BLaER1 (cell line): ENCODE data around the gene IFNG.

Experiments
- H3K27ac ChIP-seq: shearing (Covaris generic); formaldehyde crosslinking; 2 replicates; pipeline ENCODE4 v1.8.1; 2022
- H3K27me3 ChIP-seq: shearing (Covaris generic); formaldehyde crosslinking; 2 replicates; pipeline ENCODE4 v1.8.1; 2022
- H3K36me3 ChIP-seq: shearing (Covaris generic); formaldehyde crosslinking; 2 replicates; pipeline ENCODE4 v1.8.1; 2022
- H3K4me1 ChIP-seq: shearing (Covaris generic); formaldehyde crosslinking; 2 replicates; pipeline ENCODE4 v1.8.1; 2022
- H3K4me2 ChIP-seq: shearing (Covaris generic); formaldehyde crosslinking; 2 replicates; pipeline ENCODE4 v1.8.1; 2022
- H3K4me3 ChIP-seq: shearing (Covaris generic); formaldehyde crosslinking; 2 replicates; pipeline ENCODE4 v1.8.1; 2022
- H3K9ac ChIP-seq: shearing (Covaris generic); formaldehyde crosslinking; 2 replicates; pipeline ENCODE4 v1.8.1; 2022
- H3K9me3 ChIP-seq: shearing (Covaris generic); formaldehyde crosslinking; 2 replicates; pipeline ENCODE4 v1.8.1; 2022
- H4K20me1 ChIP-seq: shearing (Covaris generic); formaldehyde crosslinking; 2 replicates; pipeline ENCODE4 v1.8.1; 2022
- Cebpa-rat ChIP-seq: shearing (Covaris generic); IDR thresholded peaks from 2 replicates; pipeline ENCODE4 v1.8.1; 2022

IFNG gene

GRCh38 chr12:68119250-68119649, 40.3 kb downstream of the IFNG start:
- Histone ChIP-seq H3K4me1 (peaks cover 38% of the 10 kb centered on the region), H3K36me3 (no peaks in the 10 kb centered on the region), H3K4me3 (no peak overlapping the region), H3K4me2 (no peak overlapping the region), H3K27me3 (no peaks in the 10 kb centered on the region), H4K20me1 (no peaks in the 10 kb centered on the region), H3K9ac (no peak overlapping the region), H3K27ac (no peak overlapping the region), H3K9me3 (peaks cover under 1% of the 10 kb centered on the region)
- no peak for TF ChIP-seq Cebpa-rat

DNA sequence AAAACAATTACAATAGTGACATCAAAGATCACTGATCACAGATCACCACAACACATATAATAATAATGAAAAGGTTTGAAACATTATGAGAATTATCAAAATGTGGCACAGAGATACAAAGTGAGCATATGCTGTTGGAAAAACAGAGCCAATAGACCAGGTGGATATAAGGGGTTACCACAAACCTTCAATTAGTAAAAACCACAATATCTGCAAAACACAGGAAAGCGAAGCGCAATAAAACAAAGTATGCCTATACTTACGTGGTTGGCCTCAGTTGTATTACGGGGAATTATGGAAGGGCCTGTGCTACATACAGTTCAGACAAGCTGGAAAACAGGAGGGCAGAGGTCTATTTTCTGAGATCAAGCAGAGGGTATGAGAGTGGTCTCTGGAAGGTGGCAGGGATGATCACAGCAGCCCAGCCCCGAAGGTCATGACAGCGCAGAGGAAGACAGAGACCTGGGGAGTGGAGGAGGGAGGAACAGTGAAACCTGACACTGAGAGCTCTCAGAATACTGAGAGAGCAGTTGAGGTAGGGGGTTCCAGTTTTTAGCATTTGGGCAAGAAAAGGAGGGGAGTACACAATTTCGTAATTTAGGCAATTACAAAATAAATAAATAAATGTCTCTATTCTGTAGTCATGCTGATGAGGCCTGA, 41.3 kb downstream of the IFNG start:
- H3K4me1 ChIP-seq: peaks cover 37% of the 10 kb centered on the region
- no peaks in the 10 kb centered on the region for H3K9me3 ChIP-seq
- H3K4me2 ChIP-seq: no peak overlapping the region
- no peak overlapping the region for H3K4me3 ChIP-seq
- H3K27ac ChIP-seq: no peak overlapping the region
- no peak for TF ChIP-seq Cebpa-rat
- H3K27me3 ChIP-seq: no peaks in the 10 kb centered on the region
- H3K36me3 ChIP-seq: no peaks in the 10 kb centered on the region
- no peak overlapping the region for H3K9ac ChIP-seq
- no peaks in the 10 kb centered on the region for H4K20me1 ChIP-seq

DNA sequence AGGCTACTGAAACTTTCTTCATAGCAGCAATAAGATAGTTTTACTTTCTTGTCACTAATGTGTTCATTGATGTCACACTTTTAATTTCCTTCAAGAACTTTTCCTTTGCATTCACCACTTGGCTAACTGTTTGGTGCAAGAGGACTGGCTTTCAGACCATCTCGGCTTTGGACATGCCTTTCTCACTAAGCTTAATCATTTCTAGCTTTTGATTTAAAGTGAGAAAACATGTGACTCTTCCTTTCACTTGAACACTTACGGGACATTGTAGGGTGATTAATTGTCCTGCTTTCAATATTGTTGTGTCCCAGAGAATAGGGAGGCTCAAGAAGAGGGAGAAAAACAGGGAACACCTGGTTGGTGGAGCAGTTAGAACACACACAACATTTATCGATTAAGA, 41.9 kb downstream of the IFNG start:
- H3K4me3 ChIP-seq: no peak overlapping the region
- H3K4me1 ChIP-seq: peaks cover 32% of the 10 kb centered on the region
- H3K36me3 ChIP-seq: no peaks in the 10 kb centered on the region
- H3K9me3 ChIP-seq: no peaks in the 10 kb centered on the region
- H3K27ac ChIP-seq: no peak overlapping the region
- TF ChIP-seq Cebpa-rat: no peak
- no peak overlapping the region for H3K9ac ChIP-seq
- no peaks in the 10 kb centered on the region for H3K27me3 ChIP-seq
- H3K4me2 ChIP-seq: no peak overlapping the region
- H4K20me1 ChIP-seq: no peaks in the 10 kb centered on the region

DNA sequence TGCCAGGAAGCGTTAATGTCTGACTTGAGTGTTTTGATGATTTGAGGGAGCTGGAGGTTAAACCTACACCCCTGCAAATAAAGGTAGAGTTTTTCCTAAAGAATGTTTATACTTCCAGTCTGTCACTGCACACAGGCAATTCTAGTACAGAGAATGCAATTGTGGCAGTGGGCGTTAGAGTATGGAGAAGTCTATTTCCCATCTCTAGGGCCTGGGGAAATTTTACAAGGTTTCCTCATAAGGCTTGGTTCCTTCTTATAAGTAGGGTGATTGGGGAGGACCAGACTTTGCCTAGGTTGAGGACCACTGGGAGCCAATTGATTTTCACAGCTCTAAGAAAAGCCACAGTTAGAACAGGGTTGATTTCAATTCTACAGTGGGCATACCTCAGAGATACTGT, 44.3 kb downstream of the IFNG start:
- no peak for TF ChIP-seq Cebpa-rat
- Histone ChIP-seq H3K9me3 (no peaks in the 10 kb centered on the region), H3K9ac (no peak overlapping the region), H3K36me3 (no peaks in the 10 kb centered on the region), H4K20me1 (no peaks in the 10 kb centered on the region), H3K4me2 (no peak overlapping the region), H3K27ac (no peak overlapping the region), H3K4me1 (peaks cover 8% of the 10 kb centered on the region), H3K27me3 (no peaks in the 10 kb centered on the region), H3K4me3 (no peak overlapping the region)

DNA sequence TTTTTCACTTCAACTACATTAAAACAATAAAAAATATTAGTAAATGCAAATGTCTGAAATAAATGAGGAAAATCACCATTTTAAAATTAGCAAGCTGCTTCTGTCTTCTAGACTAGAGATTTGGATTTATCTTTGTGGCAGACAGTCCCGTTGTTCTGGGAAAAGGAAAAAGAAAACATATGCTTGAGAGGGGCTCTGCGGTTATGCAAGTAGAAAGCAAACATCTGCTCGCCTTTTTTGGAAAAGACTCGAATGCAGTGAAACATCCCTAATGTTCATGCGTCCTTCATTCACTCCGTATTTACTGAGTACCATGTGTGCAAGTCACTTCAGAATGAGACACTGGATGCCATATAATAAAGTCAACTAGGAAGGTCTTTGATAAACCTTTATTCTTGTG, 44.9 kb downstream of the IFNG start:
- H3K27me3 ChIP-seq: no peaks in the 10 kb centered on the region
- H3K9ac ChIP-seq: no peak overlapping the region
- peaks cover 1% of the 10 kb centered on the region; the same call in 1 of the 2 replicates for H3K4me1 ChIP-seq
- no peak for TF ChIP-seq Cebpa-rat
- no peaks in the 10 kb centered on the region for H4K20me1 ChIP-seq
- H3K27ac ChIP-seq: no peak overlapping the region
- no peaks in the 10 kb centered on the region for H3K9me3 ChIP-seq
- H3K4me2 ChIP-seq: no peak overlapping the region
- H3K4me3 ChIP-seq: no peak overlapping the region
- H3K36me3 ChIP-seq: no peaks in the 10 kb centered on the region

DNA sequence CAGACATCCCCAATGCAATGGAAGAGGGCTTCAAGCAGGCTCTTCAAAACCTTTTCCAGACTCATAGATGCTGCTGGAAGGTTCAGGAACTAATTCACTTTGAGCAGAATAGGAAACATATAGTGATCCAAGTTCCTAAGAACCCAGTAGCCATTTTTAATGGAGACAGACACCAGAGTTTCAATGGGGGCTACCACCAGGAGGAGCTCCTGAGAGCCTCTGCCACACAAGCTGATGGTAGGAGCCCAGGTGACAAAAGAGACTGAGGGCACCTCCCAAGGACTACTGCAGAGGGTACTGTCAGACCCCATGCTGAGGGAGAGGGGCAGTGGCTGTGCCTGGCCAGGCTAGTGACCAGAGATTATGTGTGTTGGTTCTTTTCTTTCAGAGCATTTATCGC, 45.9 kb downstream of the IFNG start:
- H3K27ac ChIP-seq: no peak overlapping the region
- no peak overlapping the region for H3K9ac ChIP-seq
- H3K27me3 ChIP-seq: no peaks in the 10 kb centered on the region
- TF ChIP-seq Cebpa-rat: no peak
- H3K9me3 ChIP-seq: no peaks in the 10 kb centered on the region
- H3K36me3 ChIP-seq: no peaks in the 10 kb centered on the region
- H3K4me2 ChIP-seq: no peak overlapping the region
- no peak overlapping the region for H3K4me3 ChIP-seq
- no peaks in the 10 kb centered on the region for H4K20me1 ChIP-seq
- no peaks in the 10 kb centered on the region for H3K4me1 ChIP-seq

GRCh38 chr12:68111995-68112394, 47.5 kb downstream of the IFNG start:
- Histone ChIP-seq H3K9ac (no peak overlapping the region), H3K4me3 (no peak overlapping the region), H3K36me3 (no peaks in the 10 kb centered on the region), H3K4me2 (no peak overlapping the region), H3K4me1 (no peaks in the 10 kb centered on the region), H3K27ac (no peak overlapping the region), H3K9me3 (no peaks in the 10 kb centered on the region), H4K20me1 (no peaks in the 10 kb centered on the region), H3K27me3 (no peaks in the 10 kb centered on the region)
- TF ChIP-seq Cebpa-rat: no peak

- Histone ChIP-seq H3K27me3 (no peaks in the 10 kb centered on the region), H3K4me1 (peaks cover 6% of the 10 kb centered on the region; the same call in 1 of the 2 replicates), H3K9me3 (no peaks in the 10 kb centered on the region), H4K20me1 (no peaks in the 10 kb centered on the region), H3K9ac (no peak overlapping the region), H3K27ac (no peak overlapping the region), H3K4me3 (no peak overlapping the region), H3K4me2 (no peak overlapping the region), H3K36me3 (no peaks in the 10 kb centered on the region)
- no peak for TF ChIP-seq Cebpa-rat
Observed at GRCh38 chr12:68109444-68110217, 49.9 kb downstream of the IFNG start.

DNA sequence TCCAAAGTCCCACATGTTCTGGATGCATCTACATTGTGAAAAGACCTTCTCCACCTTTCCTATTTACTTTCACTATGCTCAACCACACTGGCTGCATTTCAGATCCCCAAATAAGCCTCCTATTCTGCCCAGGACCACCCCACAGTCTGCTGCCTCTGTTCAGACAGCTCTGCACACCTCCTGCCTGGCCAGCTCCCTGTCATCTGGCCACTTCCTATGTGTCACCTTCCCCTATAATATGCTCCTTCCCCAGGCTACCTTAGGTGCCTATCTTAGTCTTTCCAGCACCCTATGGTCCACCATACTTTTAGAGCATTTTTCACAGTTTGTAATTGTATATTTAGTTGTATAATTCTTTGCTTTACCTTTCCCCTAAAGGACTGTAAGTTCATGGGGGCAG, 50.5 kb downstream of the IFNG start:
- no peak overlapping the region for H3K9ac ChIP-seq
- no peaks in the 10 kb centered on the region for H3K36me3 ChIP-seq
- peaks cover 6% of the 10 kb centered on the region; the same call in 1 of the 2 replicates for H3K4me1 ChIP-seq
- no peak for TF ChIP-seq Cebpa-rat
- H3K27me3 ChIP-seq: no peaks in the 10 kb centered on the region
- no peaks in the 10 kb centered on the region for H3K9me3 ChIP-seq
- H3K27ac ChIP-seq: no peak overlapping the region
- H4K20me1 ChIP-seq: no peaks in the 10 kb centered on the region
- no peak overlapping the region for H3K4me3 ChIP-seq
- no peak overlapping the region for H3K4me2 ChIP-seq

GRCh38 chr12:68106660-68107059, 52.9 kb downstream of the IFNG start:
- H3K4me3 ChIP-seq: no peak overlapping the region
- no peak overlapping the region for H3K9ac ChIP-seq
- H3K27ac ChIP-seq: no peak overlapping the region
- no peaks in the 10 kb centered on the region for H3K27me3 ChIP-seq
- no peaks in the 10 kb centered on the region for H4K20me1 ChIP-seq
- TF ChIP-seq Cebpa-rat: no peak
- no peaks in the 10 kb centered on the region for H3K9me3 ChIP-seq
- peaks cover 10% of the 10 kb centered on the region; the same call in 1 of the 2 replicates for H3K4me1 ChIP-seq
- no peaks in the 10 kb centered on the region for H3K36me3 ChIP-seq
- H3K4me2 ChIP-seq: no peak overlapping the region
